ENCODE data around the gene WHRN.
A peak's percentile ranks its signal among the peaks of the same experiment; 100 is the strongest.

WHRN gene

GRCh38 chr9:114491430-114492003, 13.8 kb downstream of the WHRN start:
- no peak for DNase-seq (ENCODE audit: low spot score)

DNA sequence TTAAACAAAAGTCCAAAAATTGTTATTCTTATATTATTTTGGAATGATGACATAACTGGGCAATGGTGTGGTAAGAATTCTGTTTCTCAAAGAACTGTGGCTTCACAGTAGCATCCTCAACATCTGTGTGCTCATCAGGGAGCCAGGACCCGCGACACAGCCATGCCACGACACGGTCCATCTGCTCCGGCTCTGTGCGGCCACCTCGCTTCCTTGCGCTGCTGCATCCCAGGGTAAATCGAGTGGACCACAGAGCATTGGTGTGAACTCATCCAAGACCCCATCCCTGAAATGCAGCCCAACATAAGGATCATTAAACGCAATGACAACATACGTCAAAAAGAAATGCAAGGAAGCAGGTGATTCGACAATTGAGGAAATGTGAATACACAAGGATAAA, 15.3 kb downstream of the WHRN start:
- no peak for DNase-seq (ENCODE audit: low spot score)

DNA sequence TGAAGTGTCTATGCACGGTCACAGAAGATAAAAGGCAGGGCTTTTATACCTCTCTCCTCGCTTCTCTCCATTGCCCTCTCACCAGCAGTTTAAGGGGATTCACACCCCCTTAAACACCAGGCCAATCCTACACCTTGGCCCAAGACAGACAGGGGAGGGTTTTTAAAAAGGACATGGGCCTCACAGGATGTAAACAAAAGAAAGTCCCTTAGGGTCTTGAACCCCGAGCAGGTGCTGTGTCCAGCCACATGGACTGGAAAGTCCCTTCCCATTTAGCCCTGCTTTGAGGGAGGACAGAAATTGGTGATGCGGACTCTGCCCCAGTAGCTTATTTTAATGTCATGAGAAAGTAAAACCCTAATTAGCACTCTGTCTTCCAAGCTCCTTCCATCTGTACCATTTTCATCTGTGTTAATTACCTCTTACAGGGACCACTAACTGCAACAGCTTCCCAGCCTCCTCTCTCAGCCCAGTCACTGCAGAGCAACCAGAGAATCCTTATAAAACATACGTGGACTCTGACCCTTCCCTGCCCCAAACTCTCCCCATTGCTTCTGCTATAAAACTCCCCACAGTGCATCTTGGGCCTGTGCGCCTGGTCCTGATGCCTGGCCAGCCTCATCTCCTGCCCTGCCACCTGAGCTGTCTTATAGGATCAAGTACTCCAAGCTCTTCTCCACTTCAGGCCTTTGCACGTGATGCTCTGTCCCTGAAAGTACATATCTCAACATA, 16.7 kb downstream of the WHRN start:
- no peak for DNase-seq (ENCODE audit: low spot score)

GRCh38 chr9:114487607-114488300, 17.5 kb downstream of the WHRN start:
- peak; percentile 67 for DNase-seq (ENCODE audit: low spot score)

GRCh38 chr9:114486205-114486963, 18.9 kb downstream of the WHRN start:
- no peak for DNase-seq (ENCODE audit: low spot score)

GRCh38 chr9:114484854-114485443, 20.3 kb downstream of the WHRN start:
- DNase-seq (ENCODE audit: low spot score), result peak; percentile 24

GRCh38 chr9:114484215-114484853, 20.9 kb downstream of the WHRN start:
- DNase-seq (ENCODE audit: low spot score), result no peak

GRCh38 chr9:114483499-114483898, 21.8 kb downstream of the WHRN start:
- no peak for DNase-seq (ENCODE audit: low spot score)

DNA sequence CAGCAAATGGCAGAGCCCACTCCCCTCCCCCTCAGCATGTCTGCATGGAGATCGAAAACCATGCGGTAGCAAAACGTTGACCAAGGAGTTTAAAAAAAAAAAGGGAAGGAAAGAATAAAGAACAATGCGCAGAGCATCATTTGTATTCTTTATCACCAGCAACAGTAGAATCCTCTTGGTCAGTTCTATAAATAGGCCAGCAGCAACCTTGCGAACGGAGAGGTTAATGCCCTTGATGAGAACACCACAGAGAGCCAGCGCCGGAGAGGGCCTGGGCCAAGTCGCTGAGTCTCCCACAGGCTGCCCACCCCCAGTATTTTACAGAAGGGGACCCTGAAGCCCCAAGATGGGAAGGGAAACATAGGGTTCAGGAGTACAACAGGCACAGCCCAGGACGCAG, 22.7 kb downstream of the WHRN start:
- no peak for DNase-seq (ENCODE audit: low spot score)

- DNase-seq (ENCODE audit: low spot score), result no peak
Observed at GRCh38 chr9:114481789-114482188, 23.5 kb downstream of the WHRN start.

DNA sequence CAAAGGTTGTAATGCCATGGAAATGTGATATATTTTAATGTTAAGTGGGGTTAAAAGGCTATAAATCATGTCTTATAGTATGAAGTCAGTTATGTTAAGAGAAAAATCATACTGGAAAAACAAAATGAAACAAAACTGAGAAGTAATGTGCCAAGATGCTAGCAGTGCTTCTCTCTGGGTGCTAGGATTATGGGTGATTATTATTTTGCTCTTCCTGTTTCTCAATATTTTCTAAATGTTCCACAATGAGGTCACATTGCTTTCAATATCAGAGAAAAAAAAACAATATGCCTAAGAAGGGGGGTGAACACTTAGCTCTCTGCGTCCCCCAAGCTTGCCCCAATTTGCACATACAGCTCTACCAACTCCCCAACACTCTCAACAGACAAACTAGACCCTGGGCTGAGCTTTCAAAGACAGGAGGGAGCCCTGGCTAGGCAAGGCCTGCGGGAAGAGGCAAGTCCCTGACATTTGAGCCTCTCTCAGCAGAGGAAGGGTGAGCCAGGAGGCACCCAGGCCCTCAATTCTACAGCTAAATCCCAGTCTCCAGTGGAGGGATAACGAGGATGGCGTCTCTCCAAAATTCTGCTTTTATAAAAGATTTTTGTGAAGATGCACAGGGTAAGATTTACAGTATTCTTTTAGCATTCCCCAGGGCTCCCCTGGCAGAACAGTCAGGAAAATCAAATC, 24.4 kb downstream of the WHRN start:
- no peak for DNase-seq (ENCODE audit: low spot score)

GRCh38 chr9:114478871-114479270, 26.4 kb downstream of the WHRN start:
- no peak for DNase-seq (ENCODE audit: low spot score)

GRCh38 chr9:114478459-114478858, 26.8 kb downstream of the WHRN start:
- no peak for DNase-seq (ENCODE audit: low spot score)

- no peak for DNase-seq (ENCODE audit: low spot score)
Observed at GRCh38 chr9:114477642-114478041, 27.6 kb downstream of the WHRN start.

GRCh38 chr9:114476891-114477469, 28.3 kb downstream of the WHRN start:
- DNase-seq (ENCODE audit: low spot score), result no peak

GRCh38 chr9:114475412-114476135, 29.7 kb downstream of the WHRN start:
- no peak for DNase-seq (ENCODE audit: low spot score)

DNA sequence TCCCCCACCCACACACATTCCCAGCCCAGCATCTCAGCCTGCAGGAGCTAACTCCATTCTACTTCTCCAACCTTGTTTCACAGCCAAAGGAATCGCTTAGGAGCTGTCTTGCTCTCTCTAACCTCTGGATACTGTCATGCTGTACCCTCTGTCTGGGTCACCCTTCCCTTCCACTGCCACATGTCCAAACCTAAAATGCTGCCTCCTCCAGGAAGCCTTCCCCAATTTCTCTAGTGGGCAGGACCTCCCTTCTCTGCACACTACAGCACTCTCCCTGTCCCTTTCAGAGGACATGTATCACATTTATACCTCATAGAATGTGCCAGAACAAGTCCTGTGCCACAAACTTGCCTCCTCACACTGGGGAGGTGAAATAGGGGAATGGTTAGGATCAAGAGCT, 30.8 kb downstream of the WHRN start:
- no peak for DNase-seq (ENCODE audit: low spot score)

GRCh38 chr9:114473447-114473801, 31.8 kb downstream of the WHRN start:
- DNase-seq (ENCODE audit: low spot score), result no peak

- no peak for DNase-seq (ENCODE audit: low spot score)
Observed at GRCh38 chr9:114472765-114473446, 32.4 kb downstream of the WHRN start.

GRCh38 chr9:114471157-114471556, 34.1 kb downstream of the WHRN start:
- DNase-seq (ENCODE audit: low spot score), result no peak
